Parathyroid adenoma (tissue), 2 donors: ENCODE measurements around the gene ITPK1.
A peak's percentile ranks its signal among the peaks of the same experiment; 100 is the strongest.

ENCODE experiments used
- H2AFZ ChIP-seq: fragments of 300-600 bp; sonication (generic); one replicate; pipeline ENCODE4 v1.7.0; 2017; ENCODE audit warnings: antibody characterized with exemption, mild to moderate bottlenecking
- H3K27ac ChIP-seq: fragments of 300-600 bp; sonication (generic); one replicate; pipeline ENCODE4 v1.7.0; 2017
- H3K27me3 ChIP-seq: fragments of 300-600 bp; sonication (generic); one replicate; pipeline ENCODE4 v1.7.0; 2017; ENCODE audit warnings: low read length; ENCODE audit not compliant: control insufficient read depth, insufficient read depth
- H3K36me3 ChIP-seq: fragments of 300-600 bp; sonication (generic); one replicate; pipeline ENCODE4 v1.7.0; 2017; ENCODE audit warnings: low read length; ENCODE audit not compliant: control insufficient read depth, insufficient read depth
- H3K4me1 ChIP-seq: fragments of 300-600 bp; sonication (generic); one replicate; pipeline ENCODE4 v1.7.0; 2017; ENCODE audit warnings: control low read depth
- H3K4me2 ChIP-seq: fragments of 300-600 bp; sonication (generic); one replicate; pipeline ENCODE4 v1.7.0; 2017; ENCODE audit warnings: low read length
- H3K4me3 ChIP-seq: fragments of 300-600 bp; sonication (generic); one replicate; pipeline ENCODE4 v1.7.0; 2017; ENCODE audit warnings: low read depth, low read length
- H3K79me2 ChIP-seq: fragments of 300-600 bp; sonication (generic); one replicate; pipeline ENCODE4 v1.7.0; 2017; ENCODE audit warnings: control low read depth
- H3K9ac ChIP-seq: fragments of 300-600 bp; sonication (generic); one replicate; pipeline ENCODE4 v1.7.0; 2017; ENCODE audit warnings: mild to moderate bottlenecking
- H3K9me3 ChIP-seq: fragments of 300-600 bp; sonication (generic); one replicate; pipeline ENCODE4 v1.7.0; 2017; ENCODE audit warnings: low read length; ENCODE audit not compliant: control insufficient read depth
- CTCF ChIP-seq: fragments of 300-600 bp; sonication (generic); IDR thresholded peaks from one replicate; pipeline ENCODE4 v1.7.0; 2017; ENCODE audit warnings: antibody characterized with exemption, mild to moderate bottlenecking
- donor health status: primary hyperparathyroidism.

Gene ITPK1

GRCh38 chr14:93012951-93013719, 102.6 kb downstream of the ITPK1 start:
- Histone ChIP-seq H3K27ac (peak overlapping the region; percentile 85), H3K4me3 (no peak overlapping the region), H2AFZ (no peak overlapping the region), H3K27me3 (no peaks in the 10 kb centered on the region), H3K9ac (no peak overlapping the region), H3K36me3 (no peaks in the 10 kb centered on the region), H3K4me1 (peaks cover 45% of the 10 kb centered on the region), H3K79me2 (peaks cover 1% of the 10 kb centered on the region), H3K9me3 (no peaks in the 10 kb centered on the region), H3K4me2 (no peak overlapping the region)
- TF ChIP-seq CTCF = no peak

GRCh38 chr14:93012506-93012905, 103.2 kb downstream of the ITPK1 start:
- TF ChIP-seq CTCF = no peak
- H3K4me1 ChIP-seq = peaks cover 52% of the 10 kb centered on the region
- H3K9me3 ChIP-seq = no peaks in the 10 kb centered on the region
- H3K4me2 ChIP-seq = peak overlapping the region; percentile 48
- no peaks in the 10 kb centered on the region for H3K27me3 ChIP-seq
- no peak overlapping the region for H3K9ac ChIP-seq
- no peaks in the 10 kb centered on the region for H3K36me3 ChIP-seq
- H3K27ac ChIP-seq = peak overlapping the region; percentile 85
- H3K79me2 ChIP-seq = no peaks in the 10 kb centered on the region
- peak overlapping the region; percentile 79 for H2AFZ ChIP-seq
- no peak overlapping the region for H3K4me3 ChIP-seq

- Histone ChIP-seq H3K4me3 (peak overlapping the region; percentile 7), H3K27me3 (no peaks in the 10 kb centered on the region), H3K9ac (no peak overlapping the region), H3K36me3 (no peaks in the 10 kb centered on the region), H3K4me2 (peak overlapping the region; percentile 48), H3K79me2 (no peaks in the 10 kb centered on the region), H3K27ac (peak overlapping the region; percentile 85), H2AFZ (peak overlapping the region; percentile 79), H3K4me1 (peaks cover 54% of the 10 kb centered on the region), H3K9me3 (no peaks in the 10 kb centered on the region)
- no peak for TF ChIP-seq CTCF
These were observed 103.9 kb downstream of the ITPK1 start for GRCh38 chr14:93011650-93012325.

- no peaks in the 10 kb centered on the region for H3K36me3 ChIP-seq
- H3K4me1 ChIP-seq = peaks cover 54% of the 10 kb centered on the region
- TF ChIP-seq CTCF = no peak
- H3K9ac ChIP-seq = no peak overlapping the region
- H2AFZ ChIP-seq = peak overlapping the region; percentile 1
- peak overlapping the region; percentile 85 for H3K27ac ChIP-seq
- no peak overlapping the region for H3K4me3 ChIP-seq
- H3K9me3 ChIP-seq = no peaks in the 10 kb centered on the region
- H3K27me3 ChIP-seq = no peaks in the 10 kb centered on the region
- H3K4me2 ChIP-seq = peak overlapping the region; percentile 10
- no peaks in the 10 kb centered on the region for H3K79me2 ChIP-seq
These were observed 104.6 kb downstream of the ITPK1 start for GRCh38 chr14:93011141-93011529.
